NK-92 treated with Interleukin-12 subunit alpha and Interleukin-12 subunit beta, amount 100 ng/mL, for 24 hours (cell line): ENCODE measurements around the gene GCK.

Experiments
- DNase-seq: peaks from one replicate; lab custom pipeline; 2025; lab: John Stamatoyannopoulos, UW

Gene GCK

GRCh38 chr7:44103923-44104859, 85.0 kb downstream of the GCK start, which contains the start of gene AEBP1:
Gene AEBP1, plus strand, starts transcription at chr7:44104345. Its CDS starts 321 bp downstream, at chr7:44104666.
- DNase-seq, result no peak

GRCh38 chr7:44103566-44103922, 85.7 kb downstream of the GCK start:
- DNase-seq, result no peak

GRCh38 chr7:44102846-44103565, 86.2 kb downstream of the GCK start:
- no peak for DNase-seq

GRCh38 chr7:44101966-44102845, 87.0 kb downstream of the GCK start:
- DNase-seq, result no peak

GRCh38 chr7:44101303-44101965, 87.8 kb downstream of the GCK start:
- no peak for DNase-seq

GRCh38 chr7:44100458-44101302, 88.6 kb downstream of the GCK start:
- no peak for DNase-seq

- DNase-seq, result no peak
Measured at GRCh38 chr7:44099669-44100068, 89.6 kb downstream of the GCK start.

GRCh38 chr7:44098092-44099068, 90.9 kb downstream of the GCK start:
- DNase-seq, result no peak

- DNase-seq, result no peak
Measured at GRCh38 chr7:44097064-44097932, 91.9 kb downstream of the GCK start.

GRCh38 chr7:44096326-44096881, 92.8 kb downstream of the GCK start:
- no peak for DNase-seq

- DNase-seq, result no peak
Measured at GRCh38 chr7:44095781-44096180, 93.5 kb downstream of the GCK start.

- no peak for DNase-seq
Measured at GRCh38 chr7:44094883-44095592, 94.2 kb downstream of the GCK start.

GRCh38 chr7:44094365-44094764, 94.9 kb downstream of the GCK start:
- no peak for DNase-seq
